Esophagus muscularis mucosa (tissue), 3 donors: ENCODE data around the gene CEP44.

Source experiments
- POLR2A ChIP-seq: fragments of 450-650 bp; IDR thresholded peaks from one replicate; pipeline ENCODE4 v1.6.1; 2017; ENCODE audit warnings: antibody characterized with exemption, moderate library complexity, mild to moderate bottlenecking, low read depth
- POLR2AphosphoS5 ChIP-seq, 2 donors: sonication (generic); formaldehyde crosslinking; IDR thresholded peaks; one replicate each; pipeline ENCODE4 v1.6.1; 2017; ENCODE audit warnings: antibody characterized with exemption in 2 of 2
- TF ChIP-seq, protein P1 (sequence below), 3 experiments: fragments of 200-600 bp in 2 of 3; fragments of 450-650 bp in 1 of 3; sonication (generic) in 2 of 3; IDR thresholded peaks; one replicate each; pipeline ENCODE4 v1.5.1; 2017 to 2019; ENCODE audit warnings: antibody characterized with exemption in 3 of 3, mild to moderate bottlenecking in 2 of 3, moderate library complexity in 1 of 3

DNA sequence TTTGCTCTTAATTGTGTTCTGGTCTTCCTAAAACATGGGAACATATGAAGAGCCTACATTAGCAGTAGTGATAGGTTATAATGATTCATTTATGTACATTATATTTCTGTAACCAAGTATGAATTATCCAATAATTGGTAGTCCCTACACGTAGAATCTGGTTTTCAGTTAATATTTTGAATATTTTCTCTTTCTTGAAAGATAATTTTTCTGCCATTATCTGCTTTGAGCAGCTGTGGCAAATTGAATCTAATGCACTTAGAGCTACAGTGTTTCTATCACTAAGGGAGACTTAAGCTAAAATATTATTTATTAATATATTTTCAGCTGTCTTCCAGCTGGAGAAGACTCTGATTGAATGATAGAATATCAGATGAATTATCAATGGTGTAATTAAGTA is 21.0 kb downstream of the CEP44 start:
- TF ChIP-seq POLR2A (no peak), POLR2AphosphoS5 (IDR thresholded peaks at IDR 0.05) (no peak)
- TF ChIP-seq, protein P1, sequence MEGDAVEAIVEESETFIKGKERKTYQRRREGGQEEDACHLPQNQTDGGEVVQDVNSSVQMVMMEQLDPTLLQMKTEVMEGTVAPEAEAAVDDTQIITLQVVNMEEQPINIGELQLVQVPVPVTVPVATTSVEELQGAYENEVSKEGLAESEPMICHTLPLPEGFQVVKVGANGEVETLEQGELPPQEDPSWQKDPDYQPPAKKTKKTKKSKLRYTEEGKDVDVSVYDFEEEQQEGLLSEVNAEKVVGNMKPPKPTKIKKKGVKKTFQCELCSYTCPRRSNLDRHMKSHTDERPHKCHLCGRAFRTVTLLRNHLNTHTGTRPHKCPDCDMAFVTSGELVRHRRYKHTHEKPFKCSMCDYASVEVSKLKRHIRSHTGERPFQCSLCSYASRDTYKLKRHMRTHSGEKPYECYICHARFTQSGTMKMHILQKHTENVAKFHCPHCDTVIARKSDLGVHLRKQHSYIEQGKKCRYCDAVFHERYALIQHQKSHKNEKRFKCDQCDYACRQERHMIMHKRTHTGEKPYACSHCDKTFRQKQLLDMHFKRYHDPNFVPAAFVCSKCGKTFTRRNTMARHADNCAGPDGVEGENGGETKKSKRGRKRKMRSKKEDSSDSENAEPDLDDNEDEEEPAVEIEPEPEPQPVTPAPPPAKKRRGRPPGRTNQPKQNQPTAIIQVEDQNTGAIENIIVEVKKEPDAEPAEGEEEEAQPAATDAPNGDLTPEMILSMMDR (IDR thresholded peaks at IDR 0.05): no peak
